Measurements from ENCODE around the gene UBD.

UBD gene

GRCh38 chr6:29528988-29529560 is 30.5 kb downstream of the UBD start:
- H3K9me3 ChIP-seq (ENCODE audit: control insufficient read depth, insufficient read depth, low read depth, low read length), result no peaks in the 10 kb centered on the region
- no peaks in the 10 kb centered on the region for H3K36me3 ChIP-seq (ENCODE audit: control insufficient read depth in 2 of 2, insufficient read depth in 1 of 2, low read length in 2 of 2)
- CTCF ChIA-PET, result no interaction called here
- POLR2A ChIA-PET, result interaction anchor here (0.6 kb wide), 1 partner anchor 68 kb away, joined by 5 read pairs; no protein-coding TSS in a partner anchor
- H3K4me3 ChIP-seq (ENCODE audit: low read depth, low read length), result no peak overlapping the region
- TF ChIP-seq ZBTB6 (tag by site-specific recombination; IDR thresholded peaks at IDR 0.05) (no peak), KLF9 (tag by site-specific recombination; IDR thresholded peaks at IDR 0.05; ENCODE audit: low read depth) (no peak)
- TF ChIP-seq, protein P1, sequence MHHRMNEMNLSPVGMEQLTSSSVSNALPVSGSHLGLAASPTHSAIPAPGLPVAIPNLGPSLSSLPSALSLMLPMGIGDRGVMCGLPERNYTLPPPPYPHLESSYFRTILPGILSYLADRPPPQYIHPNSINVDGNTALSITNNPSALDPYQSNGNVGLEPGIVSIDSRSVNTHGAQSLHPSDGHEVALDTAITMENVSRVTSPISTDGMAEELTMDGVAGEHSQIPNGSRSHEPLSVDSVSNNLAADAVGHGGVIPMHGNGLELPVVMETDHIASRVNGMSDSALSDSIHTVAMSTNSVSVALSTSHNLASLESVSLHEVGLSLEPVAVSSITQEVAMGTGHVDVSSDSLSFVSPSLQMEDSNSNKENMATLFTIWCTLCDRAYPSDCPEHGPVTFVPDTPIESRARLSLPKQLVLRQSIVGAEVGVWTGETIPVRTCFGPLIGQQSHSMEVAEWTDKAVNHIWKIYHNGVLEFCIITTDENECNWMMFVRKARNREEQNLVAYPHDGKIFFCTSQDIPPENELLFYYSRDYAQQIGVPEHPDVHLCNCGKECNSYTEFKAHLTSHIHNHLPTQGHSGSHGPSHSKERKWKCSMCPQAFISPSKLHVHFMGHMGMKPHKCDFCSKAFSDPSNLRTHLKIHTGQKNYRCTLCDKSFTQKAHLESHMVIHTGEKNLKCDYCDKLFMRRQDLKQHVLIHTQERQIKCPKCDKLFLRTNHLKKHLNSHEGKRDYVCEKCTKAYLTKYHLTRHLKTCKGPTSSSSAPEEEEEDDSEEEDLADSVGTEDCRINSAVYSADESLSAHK (tag by site-specific recombination; IDR thresholded peaks at IDR 0.05), result no peak
- TF ChIP-seq, protein P2, sequence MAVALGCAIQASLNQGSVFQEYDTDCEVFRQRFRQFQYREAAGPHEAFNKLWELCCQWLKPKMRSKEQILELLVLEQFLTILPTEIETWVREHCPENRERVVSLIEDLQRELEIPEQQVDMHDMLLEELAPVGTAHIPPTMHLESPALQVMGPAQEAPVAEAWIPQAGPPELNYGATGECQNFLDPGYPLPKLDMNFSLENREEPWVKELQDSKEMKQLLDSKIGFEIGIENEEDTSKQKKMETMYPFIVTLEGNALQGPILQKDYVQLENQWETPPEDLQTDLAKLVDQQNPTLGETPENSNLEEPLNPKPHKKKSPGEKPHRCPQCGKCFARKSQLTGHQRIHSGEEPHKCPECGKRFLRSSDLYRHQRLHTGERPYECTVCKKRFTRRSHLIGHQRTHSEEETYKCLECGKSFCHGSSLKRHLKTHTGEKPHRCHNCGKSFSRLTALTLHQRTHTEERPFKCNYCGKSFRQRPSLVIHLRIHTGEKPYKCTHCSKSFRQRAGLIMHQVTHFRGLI (tag by site-specific recombination; IDR thresholded peaks at IDR 0.05), result peak; percentile 22; the same call in 1 of the 2 replicates
- no peaks in the 10 kb centered on the region for H3K4me1 ChIP-seq (ENCODE audit: control insufficient read depth, insufficient read depth, low read length)
- no peak overlapping the region for H3K27ac ChIP-seq (ENCODE audit: extremely low read depth, low read depth, low read length)

- Histone ChIP-seq H3K36me3 (ENCODE audit: control insufficient read depth in 2 of 2, insufficient read depth in 1 of 2, low read length in 2 of 2) (no peaks in the 10 kb centered on the region), H3K27ac (ENCODE audit: extremely low read depth, low read depth, low read length) (no peak overlapping the region), H3K9me3 (ENCODE audit: control insufficient read depth, insufficient read depth, low read depth, low read length) (no peaks in the 10 kb centered on the region), H3K4me3 (ENCODE audit: low read depth, low read length) (no peak overlapping the region), H3K4me1 (ENCODE audit: control insufficient read depth, insufficient read depth, low read length) (no peaks in the 10 kb centered on the region)
- ChIA-PET CTCF (no interaction called here), POLR2A (no interaction called here)
- no peak for TF ChIP-seq ZNF292 (tag by site-specific recombination; IDR thresholded peaks at IDR 0.05; ENCODE audit: borderline replicate concordance, low read depth)
- TF ChIP-seq ZNF155 (tag by site-specific recombination; IDR thresholded peaks at IDR 0.05), result no peak
- no peak for TF ChIP-seq ZNF48 (tag by site-specific recombination; IDR thresholded peaks at IDR 0.05)
- no peak for TF ChIP-seq MZF1 (tag by site-specific recombination; IDR thresholded peaks at IDR 0.05; ENCODE audit: borderline replicate concordance)
- no peak for TF ChIP-seq SCRT1 (tag by site-specific recombination; IDR thresholded peaks at IDR 0.05; ENCODE audit: borderline replicate concordance)
- TF ChIP-seq ZNF645 (tag by site-specific recombination; IDR thresholded peaks at IDR 0.05), result no peak
Measured at GRCh38 chr6:29528300-29528931, 31.1 kb downstream of the UBD start.

DNA sequence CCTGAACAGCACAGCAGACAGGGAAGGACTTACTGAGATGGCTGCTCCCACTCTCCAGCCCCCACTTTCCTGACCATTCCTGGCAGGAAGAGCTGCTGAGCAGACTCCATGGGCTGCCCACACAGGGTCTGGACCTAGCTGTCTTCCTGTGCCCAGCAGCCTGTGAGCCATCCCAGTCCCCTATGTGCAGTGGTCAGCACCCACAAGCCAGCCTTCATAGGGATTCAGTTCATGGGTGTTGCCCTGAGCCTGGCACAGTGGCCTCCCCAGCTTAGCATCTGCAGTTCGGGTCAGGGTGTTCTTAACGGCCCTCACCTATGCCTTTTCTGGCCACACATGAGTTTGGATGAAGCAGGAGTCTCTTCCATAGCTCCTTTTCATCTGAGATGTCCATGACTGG is 32.0 kb downstream of the UBD start:
- H3K4me3 ChIP-seq (ENCODE audit: low read depth, low read length), result no peak overlapping the region
- no peaks in the 10 kb centered on the region for H3K9me3 ChIP-seq (ENCODE audit: control insufficient read depth, insufficient read depth, low read depth, low read length)
- no peaks in the 10 kb centered on the region for H3K4me1 ChIP-seq (ENCODE audit: control insufficient read depth, insufficient read depth, low read length)
- H3K36me3 ChIP-seq (ENCODE audit: control insufficient read depth in 2 of 2, insufficient read depth in 1 of 2, low read length in 2 of 2), result no peaks in the 10 kb centered on the region
- no peak overlapping the region for H3K27ac ChIP-seq (ENCODE audit: extremely low read depth, low read depth, low read length)
- ChIA-PET CTCF (no interaction called here), POLR2A (no interaction called here)
- no peak for TF ChIP-seq ZBTB26 (tag by site-specific recombination; optimal IDR thresholded peaks at IDR 0.05)
- no peak for TF ChIP-seq ZNF600 (tag by site-specific recombination; IDR thresholded peaks at IDR 0.05)
- TF ChIP-seq ZNF175 (tag by site-specific recombination; IDR thresholded peaks at IDR 0.05), result no peak
- TF ChIP-seq ZNF10 (tag by site-specific recombination; IDR thresholded peaks at IDR 0.05), result no peak
- no peak for TF ChIP-seq ZBTB6 (tag by site-specific recombination; IDR thresholded peaks at IDR 0.05)
- TF ChIP-seq ZNF211 (tag by site-specific recombination; IDR thresholded peaks at IDR 0.05; ENCODE audit: low read depth), result no peak
- TF ChIP-seq SP3 (tag by site-specific recombination; IDR thresholded peaks at IDR 0.05), result no peak
- TF ChIP-seq ZNF660 (tag by site-specific recombination; IDR thresholded peaks at IDR 0.05), result no peak

All from HEK293 (cell line).